GM21723 (cell line): Measurements from ENCODE around the gene EDARADD.
"Not testable (repeated sequence)": the region's sequence is repeated elsewhere in the genome, so short reads cannot be mapped to it uniquely, and the experiment has no call there.

ENCODE experiments used
- ATAC-seq: cut with Tn5 transposase; IDR thresholded peaks from one replicate; pipeline ENCODE4 v1.9.1; 2021; ENCODE audit warnings: mild to moderate bottlenecking, moderate library complexity; ENCODE audit not compliant: unreplicated experiment

EDARADD gene

DNA sequence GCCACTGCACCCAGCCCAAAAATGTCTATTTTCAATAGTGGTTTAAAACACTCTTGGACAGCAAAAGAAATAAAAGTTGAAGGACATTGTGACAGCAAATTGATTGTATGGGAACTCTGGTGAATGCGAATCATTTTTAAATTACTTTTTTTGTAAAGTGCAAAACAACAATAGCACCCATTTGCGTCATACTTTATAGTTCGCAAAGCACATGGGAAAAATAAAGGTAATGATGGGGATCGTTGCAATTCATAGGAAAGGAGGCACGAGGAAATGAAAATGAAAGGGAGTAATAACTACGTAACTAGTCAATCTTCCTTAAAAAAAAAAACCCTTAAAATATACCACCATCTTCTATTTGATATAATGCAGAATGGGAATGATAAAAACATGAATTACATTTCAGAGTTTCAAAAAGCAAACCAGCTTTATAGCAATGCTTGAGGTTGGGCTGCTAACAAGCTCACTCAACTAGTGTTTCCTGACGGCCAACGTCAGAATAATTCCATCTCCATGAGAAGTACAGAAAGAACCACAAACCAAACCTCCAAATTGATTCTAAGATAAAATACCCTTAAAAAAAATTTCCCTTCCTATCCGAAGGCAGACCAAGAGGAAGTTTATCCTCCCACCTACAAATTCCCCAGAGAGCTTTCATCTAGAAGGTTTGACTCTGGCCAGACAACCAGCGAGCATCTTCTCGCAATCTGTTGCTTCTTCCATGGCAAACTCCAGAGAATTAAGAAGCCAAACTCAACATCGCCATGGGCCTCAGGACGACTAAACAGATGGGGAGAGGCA is at the start of gene EDARADD:
EDARADD (plus strand) TSS at position 606 of the 801 bp plus-strand sequence; CDS start at position 765, 159 bp downstream.
- ATAC-seq: no peak

GRCh38 chr1:236345728-236346127 is 48.4 kb upstream of the EDARADD start:
- no peak for ATAC-seq

DNA sequence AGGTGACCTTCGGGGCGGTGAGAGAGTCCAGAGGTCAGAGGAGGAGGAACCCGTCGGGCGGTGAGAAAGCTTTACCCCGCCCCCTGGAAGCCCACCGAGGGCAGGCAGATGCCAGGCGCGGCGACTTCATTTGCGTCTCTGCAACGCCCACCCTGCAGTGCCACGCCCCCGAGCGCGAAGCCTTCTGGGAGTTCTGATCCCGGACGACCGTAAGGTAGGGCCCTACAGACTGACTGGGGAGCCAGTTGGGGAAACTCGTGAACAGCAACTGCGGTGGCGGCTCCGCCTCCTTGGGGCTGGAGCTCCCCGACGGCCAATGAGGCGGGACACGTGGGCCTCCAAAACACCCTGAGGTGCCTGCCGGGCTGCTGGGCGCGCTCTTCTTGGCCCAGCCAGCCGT is 46.0 kb upstream of the EDARADD start:
- ATAC-seq: no peak

- ATAC-seq: no peak
Observed at GRCh38 chr1:236350308-236350707, 43.8 kb upstream of the EDARADD start.

- ATAC-seq: no peak
Observed at GRCh38 chr1:236351875-236352573, 42.1 kb upstream of the EDARADD start.

DNA sequence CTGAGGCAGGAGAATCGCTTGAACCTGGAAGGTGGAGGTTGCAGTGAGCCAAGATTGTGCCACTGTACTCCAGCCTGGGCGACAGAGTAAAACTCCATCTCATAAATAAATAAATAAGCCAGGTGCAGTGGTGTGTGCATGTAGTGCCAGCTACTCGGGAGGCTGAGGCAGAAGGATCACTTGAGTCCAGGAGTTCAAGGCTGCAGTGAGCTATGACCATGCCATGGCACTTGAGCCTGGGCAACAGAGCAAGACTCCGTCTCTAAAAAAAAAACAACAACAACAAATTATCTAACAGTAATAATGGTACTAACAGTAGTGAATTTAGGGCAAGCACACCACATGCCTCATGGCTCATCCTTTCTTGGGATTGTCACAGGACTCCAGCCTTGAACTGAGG is 41.3 kb upstream of the EDARADD start:
- ATAC-seq: not testable (repeated sequence)

GRCh38 chr1:236353813-236354212 is 40.3 kb upstream of the EDARADD start:
- ATAC-seq: no peak

DNA sequence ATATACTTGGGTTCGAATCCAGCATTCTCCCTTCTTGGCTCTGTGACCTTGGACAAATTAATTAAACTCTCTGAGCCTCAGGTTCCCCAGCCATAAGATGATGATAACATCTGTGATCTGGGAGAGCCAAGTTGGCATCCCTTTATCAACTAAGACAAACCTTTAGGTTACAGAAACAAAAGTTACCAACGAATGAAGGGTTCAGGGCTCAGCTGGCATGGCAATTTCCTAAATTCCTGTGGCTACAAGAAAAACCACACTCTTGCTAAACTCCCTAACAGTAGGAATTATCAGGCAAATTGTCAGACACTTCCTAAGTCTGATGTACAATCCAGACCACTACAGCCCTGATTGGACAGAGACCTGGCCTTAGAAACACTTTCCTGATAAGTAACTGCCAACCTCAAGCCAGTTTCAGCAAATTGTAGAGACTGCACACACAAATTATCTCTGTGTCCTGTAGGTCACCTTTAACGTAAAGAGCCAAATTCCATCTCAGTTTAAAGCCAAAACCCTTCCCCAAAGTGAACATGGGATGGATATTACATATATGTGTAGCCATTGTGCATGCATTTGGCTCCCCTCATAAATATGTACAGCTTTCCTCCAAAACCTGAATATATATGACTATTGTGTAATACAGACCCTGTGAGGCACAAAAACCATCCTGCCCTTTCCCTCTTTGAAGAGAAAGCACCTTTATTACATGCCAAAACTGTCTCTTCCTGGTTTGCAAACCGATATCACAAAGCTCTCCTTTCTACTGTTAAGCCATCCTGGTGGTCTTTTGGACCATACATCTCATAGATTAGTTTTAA is 39.5 kb upstream of the EDARADD start:
- ATAC-seq: no peak

DNA sequence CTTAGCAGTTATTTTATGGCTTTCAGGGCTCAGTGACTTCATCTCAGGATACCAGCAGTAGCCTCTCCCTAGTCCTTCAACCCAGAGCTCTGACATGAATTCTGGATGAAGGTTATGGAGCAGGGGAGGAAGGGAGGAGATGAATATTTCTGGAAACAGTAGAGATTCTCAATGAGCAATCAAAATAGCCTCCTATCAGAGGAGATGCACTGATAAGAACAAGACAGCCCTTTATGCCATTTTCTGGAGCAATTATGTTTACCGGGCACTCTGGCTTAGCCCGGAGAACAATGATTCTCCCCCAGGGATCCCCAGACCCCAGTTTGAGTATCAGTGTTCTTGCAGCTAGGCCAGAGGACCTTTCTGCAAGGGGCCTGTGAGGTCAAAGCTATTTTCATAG is 37.9 kb upstream of the EDARADD start:
- ATAC-seq: no peak

- no peak for ATAC-seq
Observed at GRCh38 chr1:236361909-236362590, 32.0 kb upstream of the EDARADD start.

DNA sequence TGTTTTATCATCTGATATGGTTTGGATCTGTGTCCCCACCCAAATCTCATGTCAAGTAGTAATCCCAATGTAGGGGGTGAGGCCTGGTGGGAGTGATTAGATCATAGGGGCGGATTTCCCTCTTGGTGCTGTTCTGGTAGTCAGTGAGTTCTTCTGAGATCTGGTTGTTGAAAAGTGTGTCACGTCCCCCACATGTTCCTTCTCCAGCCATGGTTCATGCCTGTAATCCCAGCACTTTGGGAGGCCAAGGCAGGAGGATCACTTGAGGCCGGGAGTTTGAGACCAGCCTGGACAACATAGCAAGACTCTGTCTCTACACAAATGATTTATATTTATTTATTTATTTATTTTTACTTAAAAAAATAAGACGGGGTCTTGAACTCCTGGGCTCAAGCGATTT is 30.8 kb upstream of the EDARADD start:
- ATAC-seq: no peak

DNA sequence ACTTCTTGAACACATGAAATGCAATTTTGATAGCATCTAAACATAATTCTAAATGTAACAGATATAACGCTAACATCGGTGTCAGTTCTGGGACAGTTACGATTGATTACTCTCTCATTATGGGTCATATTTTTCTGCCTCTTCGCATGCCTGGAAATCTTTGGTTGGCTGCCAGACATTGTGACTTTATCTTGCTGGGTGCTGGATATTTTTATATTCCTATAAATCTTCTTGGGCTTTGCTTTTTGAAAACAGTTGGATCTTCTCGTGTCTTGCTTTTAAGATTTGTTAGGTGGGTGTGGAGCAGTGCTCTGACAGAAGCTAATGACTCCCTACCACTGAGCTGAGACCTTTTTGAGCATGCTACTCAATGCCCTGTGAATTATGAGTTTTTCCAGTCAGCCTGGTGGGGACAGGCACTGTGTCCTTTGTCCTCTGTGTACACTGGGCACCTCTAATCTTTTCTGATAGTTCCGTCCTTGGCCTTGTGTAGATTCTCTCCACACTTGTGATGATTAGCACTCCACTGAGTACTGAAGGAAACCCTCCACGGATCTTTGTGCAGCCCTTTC is 28.0 kb upstream of the EDARADD start:
- no peak for ATAC-seq

DNA sequence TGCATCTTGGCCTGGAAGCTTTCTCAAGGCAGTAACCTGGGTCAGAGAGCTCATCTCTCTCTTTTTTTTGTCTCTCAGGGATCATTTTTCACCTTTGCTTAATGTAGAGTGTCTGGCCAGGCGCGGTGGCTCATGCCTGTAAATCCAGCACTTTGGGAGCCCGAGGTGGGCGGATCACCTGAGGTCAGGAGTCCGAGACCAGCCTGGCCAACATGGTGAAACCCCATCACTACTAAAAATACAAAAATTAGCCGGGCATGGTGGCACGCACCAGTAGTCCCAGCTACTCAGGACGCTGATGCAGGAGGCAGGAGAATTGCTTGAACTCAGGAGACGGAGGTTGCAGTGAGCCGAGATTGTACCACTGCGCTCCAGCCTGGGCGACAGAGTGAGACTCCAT is 27.4 kb upstream of the EDARADD start:
- not testable (repeated sequence) for ATAC-seq

GRCh38 chr1:236370420-236370819 is 23.7 kb upstream of the EDARADD start:
- ATAC-seq: no peak

DNA sequence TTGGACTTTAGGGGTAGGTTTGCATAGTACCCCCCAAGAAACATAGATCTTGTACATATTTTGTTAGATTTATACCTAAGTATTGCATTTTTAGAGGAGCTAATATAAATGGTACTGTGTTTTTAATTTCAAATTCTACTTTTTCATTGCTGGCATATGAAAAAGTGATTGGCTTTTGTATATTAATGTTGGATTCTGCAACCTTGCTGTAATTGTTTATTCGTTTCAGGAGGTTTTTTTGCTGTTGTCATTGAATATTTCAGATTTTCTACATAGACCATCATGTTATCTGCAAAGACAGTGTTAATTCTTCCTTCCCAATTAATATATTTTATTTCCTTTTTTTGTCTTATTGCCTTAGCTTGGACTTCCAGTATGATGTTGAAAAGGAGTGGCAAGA is 23.0 kb upstream of the EDARADD start:
- ATAC-seq: no peak

- no peak for ATAC-seq
Observed at GRCh38 chr1:236377832-236378535, 16.1 kb upstream of the EDARADD start.

DNA sequence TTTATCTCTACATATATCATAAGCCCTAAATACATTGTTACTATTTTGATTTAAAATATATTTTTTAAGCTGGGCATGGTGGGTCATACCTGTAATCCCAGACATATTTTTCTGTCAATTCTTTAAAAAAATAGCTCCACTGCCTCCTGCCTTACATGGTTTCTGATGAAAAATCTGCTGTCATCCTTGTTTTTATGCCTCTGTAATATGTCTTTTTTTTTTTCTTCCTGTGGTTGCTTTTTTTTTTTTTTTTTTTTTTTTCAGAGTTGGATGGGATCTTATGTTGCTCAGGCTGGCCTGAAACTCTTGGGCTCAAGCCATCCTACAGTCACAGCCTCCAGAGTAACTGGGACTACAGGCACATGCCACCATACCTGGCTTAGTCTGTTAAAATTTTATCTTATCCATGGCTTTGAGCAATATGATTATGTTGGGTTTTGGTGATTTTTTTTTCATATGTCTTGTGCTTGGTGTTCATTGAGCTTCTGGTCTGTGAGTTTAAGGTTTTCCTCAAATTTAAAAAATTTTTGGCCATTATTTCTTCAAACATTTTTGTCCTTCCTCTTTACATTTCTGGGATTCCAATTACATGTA is 12.4 kb upstream of the EDARADD start:
- no peak for ATAC-seq

DNA sequence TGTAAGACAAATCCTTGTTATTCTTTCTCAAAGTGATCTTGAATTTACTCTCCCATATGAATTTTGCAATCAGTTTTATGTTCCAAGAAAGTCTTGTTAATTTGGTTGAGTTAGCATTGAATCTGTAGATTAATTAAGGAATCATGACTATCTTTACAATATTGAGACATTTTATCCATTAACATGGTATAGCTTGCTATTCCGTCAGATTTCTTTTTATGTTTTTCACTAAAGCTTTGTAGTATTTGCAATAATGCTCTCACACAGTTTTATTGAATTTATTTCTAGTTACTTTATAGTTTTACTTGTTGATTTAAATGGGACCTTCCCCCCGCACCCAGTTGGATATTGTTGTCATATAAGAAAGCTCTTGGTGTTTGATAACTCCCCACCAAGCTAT is 5.8 kb upstream of the EDARADD start:
- ATAC-seq: no peak

GRCh38 chr1:236389253-236389652 is 4.8 kb upstream of the EDARADD start:
- no peak for ATAC-seq

GRCh38 chr1:236391008-236391407 is 3.1 kb upstream of the EDARADD start:
- no peak for ATAC-seq
